DLD1 (cell line): ENCODE measurements around the gene MYBPHL.

ENCODE experiments used
- in situ Hi-C: cut with HindIII; loops from 2 replicates; pipeline ENCODE4 v1.10.0; 2017; ENCODE audit warnings: low sequenced_read_pairs

Gene MYBPHL

GRCh38 chr1:109281680-109282496 is 24.9 kb downstream of the MYBPHL start:
- in situ Hi-C loops: no loop called here

- in situ Hi-C loops: no loop called here
Measured at GRCh38 chr1:109280862-109281261, 25.9 kb downstream of the MYBPHL start.

- in situ Hi-C loops: loop anchor here (10.0 kb wide), 1 partner anchor 125 kb away; no protein-coding TSS in a partner anchor
Measured at GRCh38 chr1:109279615-109280278, 27.1 kb downstream of the MYBPHL start.

- in situ Hi-C loops: loop anchor here (10.0 kb wide), 1 partner anchor 127 kb away; no protein-coding TSS in a partner anchor
Measured at GRCh38 chr1:109277434-109278204, 29.2 kb downstream of the MYBPHL start.

- in situ Hi-C loops: loop anchor here (10.0 kb wide), 1 partner anchor 129 kb away; no protein-coding TSS in a partner anchor
Measured at GRCh38 chr1:109275706-109276345, 31.0 kb downstream of the MYBPHL start.

- in situ Hi-C loops: loop anchor here (10.0 kb wide), 1 partner anchor 130 kb away; no protein-coding TSS in a partner anchor
Measured at GRCh38 chr1:109274533-109275476, 32.0 kb downstream of the MYBPHL start.

- in situ Hi-C loops: loop anchor here (10.0 kb wide), 1 partner anchor 131 kb away; no protein-coding TSS in a partner anchor
Measured at GRCh38 chr1:109273570-109274288, 33.1 kb downstream of the MYBPHL start.

GRCh38 chr1:109272831-109273547 is 33.8 kb downstream of the MYBPHL start:
- in situ Hi-C loops: loop anchor here (10.0 kb wide), 1 partner anchor 132 kb away; no protein-coding TSS in a partner anchor

GRCh38 chr1:109272021-109272799 is 34.6 kb downstream of the MYBPHL start:
- in situ Hi-C loops: loop anchor here (10.0 kb wide), 1 partner anchor 133 kb away; no protein-coding TSS in a partner anchor

GRCh38 chr1:109271458-109271857 is 35.4 kb downstream of the MYBPHL start:
- in situ Hi-C loops: loop anchor here (10.0 kb wide), 1 partner anchor 133 kb away; no protein-coding TSS in a partner anchor

- in situ Hi-C loops: loop anchor here (10.0 kb wide), 1 partner anchor 134 kb away; no protein-coding TSS in a partner anchor
Measured at GRCh38 chr1:109270623-109271317, 36.0 kb downstream of the MYBPHL start.

- in situ Hi-C loops: loop anchor here (10.0 kb wide), 1 partner anchor 135 kb away; no protein-coding TSS in a partner anchor
Measured at GRCh38 chr1:109269981-109270622, 36.7 kb downstream of the MYBPHL start.

GRCh38 chr1:109269212-109269980 is 37.4 kb downstream of the MYBPHL start:
- in situ Hi-C loops: no loop called here

GRCh38 chr1:109268431-109269211 is 38.2 kb downstream of the MYBPHL start:
- in situ Hi-C loops: no loop called here
